ENCODE measurements around the gene IFRD2.

IFRD2 gene

DNA sequence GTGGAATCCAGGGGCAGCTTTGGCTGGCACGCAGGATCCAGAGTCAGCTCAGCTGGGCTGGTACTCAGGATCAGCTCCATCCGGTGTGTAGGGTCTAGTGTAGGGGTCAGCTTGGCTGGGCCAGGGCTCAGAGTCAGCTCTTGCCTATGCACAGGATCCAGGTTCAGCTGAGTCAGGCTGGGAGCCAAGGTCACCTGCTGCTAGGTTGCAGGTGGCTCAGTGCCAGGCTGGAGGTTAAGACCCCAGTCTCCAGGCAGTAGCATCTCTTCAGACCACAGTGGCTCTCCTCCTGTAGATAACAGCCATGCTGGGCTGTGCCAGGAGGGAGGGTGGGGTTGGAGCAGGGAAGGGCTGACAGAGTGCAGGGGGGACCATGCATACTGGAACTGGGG, 5.2 kb upstream of the IFRD2 start:
- peaks cover 2% of the 10 kb centered on the region for H3K36me3 ChIP-seq (ENCODE audit: control insufficient read depth, insufficient read depth, low read length)
- no peaks in the 10 kb centered on the region for H3K27me3 ChIP-seq (ENCODE audit: control insufficient read depth, insufficient read depth, low read length)
- no peaks in the 10 kb centered on the region for H3K9me3 ChIP-seq (ENCODE audit: control insufficient read depth, insufficient read depth, low read length)
- no peak overlapping the region for H3K4me3 ChIP-seq (ENCODE audit: low read depth, low read length)
- no peaks in the 10 kb centered on the region for H3K4me1 ChIP-seq (ENCODE audit: control insufficient read depth, insufficient read depth, low read length)
- no peak overlapping the region for H3K9ac ChIP-seq (ENCODE audit: low read depth, low read length)

DNA sequence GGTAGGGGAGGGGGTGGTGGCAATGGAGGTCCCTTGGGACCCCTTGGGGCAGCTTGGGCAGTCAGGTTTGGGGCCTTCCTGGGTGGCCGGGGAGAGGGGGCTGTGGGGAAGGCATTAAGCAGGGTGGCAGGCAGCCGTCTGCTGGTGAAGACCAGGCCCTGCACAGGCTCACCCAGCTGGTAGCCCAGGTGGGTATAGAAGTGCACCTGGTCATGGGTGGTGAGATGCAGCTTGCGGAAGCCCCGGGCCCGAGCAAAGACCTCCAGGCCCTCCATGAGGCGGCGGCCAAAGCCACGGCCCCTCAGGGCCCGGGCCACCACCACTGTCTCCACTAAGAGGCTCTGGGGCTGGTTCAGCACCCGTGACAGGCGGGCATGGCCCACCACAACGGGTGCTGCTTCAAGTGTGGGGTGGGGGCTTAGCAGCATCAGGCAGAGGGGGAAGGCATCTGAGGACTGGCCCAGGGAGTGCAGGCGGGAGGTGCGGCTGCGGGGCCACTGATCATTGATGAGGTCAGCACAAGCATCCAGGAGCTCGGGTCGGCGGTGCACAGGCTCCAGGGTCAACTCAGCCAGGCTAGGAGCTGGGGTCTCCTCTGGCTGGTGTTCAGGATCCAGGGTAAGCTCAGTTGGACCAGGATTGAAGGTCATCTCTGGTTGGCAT, 4.6 kb upstream of the IFRD2 start:
- Histone ChIP-seq H3K9me3 (ENCODE audit: control insufficient read depth, insufficient read depth, low read length) (no peaks in the 10 kb centered on the region), H3K9ac (ENCODE audit: low read depth, low read length) (no peak overlapping the region), H3K27me3 (ENCODE audit: control insufficient read depth, insufficient read depth, low read length) (no peaks in the 10 kb centered on the region), H3K4me1 (ENCODE audit: control insufficient read depth, insufficient read depth, low read length) (no peaks in the 10 kb centered on the region), H3K36me3 (ENCODE audit: control insufficient read depth, insufficient read depth, low read length) (peaks cover 2% of the 10 kb centered on the region), H3K4me3 (ENCODE audit: low read depth, low read length) (no peak overlapping the region)

DNA sequence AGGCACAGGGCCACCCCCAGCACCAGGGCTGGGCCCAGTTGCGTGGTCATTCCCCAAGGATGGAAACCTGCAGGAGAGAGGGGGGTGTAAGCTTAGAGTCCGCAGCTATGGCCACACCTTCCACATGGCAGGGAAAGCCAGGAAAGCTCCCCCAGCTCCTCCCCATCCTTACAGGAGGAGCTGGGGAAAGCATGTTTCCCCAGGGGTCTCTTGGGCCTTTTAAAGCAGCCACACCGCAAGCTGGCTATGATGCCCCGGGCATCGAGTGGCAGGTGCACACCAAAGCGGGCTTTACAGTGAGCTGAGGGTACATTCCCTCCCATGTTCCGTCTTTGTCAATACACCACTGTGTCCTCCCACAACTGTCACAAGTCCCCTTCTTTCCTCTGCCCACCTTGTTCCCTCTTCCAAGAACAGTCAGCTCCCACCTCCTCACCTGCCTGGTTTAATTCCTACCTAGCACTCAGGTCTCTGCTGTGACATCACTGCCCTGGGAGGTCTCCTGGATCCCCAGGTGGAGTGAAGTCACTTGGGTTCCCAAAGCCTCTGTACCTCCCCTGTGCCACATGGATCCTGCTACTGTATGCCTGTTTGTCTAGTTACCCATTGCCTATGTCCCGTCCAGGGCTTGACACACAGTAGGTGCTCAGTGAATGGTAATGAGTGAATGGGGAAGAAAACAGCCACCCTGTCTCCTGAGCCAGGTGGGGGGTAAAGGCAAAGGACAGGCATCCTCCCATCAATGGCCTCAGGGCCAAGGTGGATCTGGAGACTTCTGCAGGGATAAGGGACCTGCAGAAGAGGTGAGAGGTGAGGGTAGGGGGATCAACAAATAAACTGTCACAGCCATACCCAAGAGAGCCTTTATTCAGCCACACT, 3.6 kb upstream of the IFRD2 start:
- H3K4me3 ChIP-seq (ENCODE audit: low read depth, low read length) = no peak overlapping the region
- no peaks in the 10 kb centered on the region for H3K27me3 ChIP-seq (ENCODE audit: control insufficient read depth, insufficient read depth, low read length)
- H3K4me1 ChIP-seq (ENCODE audit: control insufficient read depth, insufficient read depth, low read length) = no peaks in the 10 kb centered on the region
- H3K9me3 ChIP-seq (ENCODE audit: control insufficient read depth, insufficient read depth, low read length) = no peaks in the 10 kb centered on the region
- peaks cover 2% of the 10 kb centered on the region for H3K36me3 ChIP-seq (ENCODE audit: control insufficient read depth, insufficient read depth, low read length)
- H3K9ac ChIP-seq (ENCODE audit: low read depth, low read length) = no peak overlapping the region

DNA sequence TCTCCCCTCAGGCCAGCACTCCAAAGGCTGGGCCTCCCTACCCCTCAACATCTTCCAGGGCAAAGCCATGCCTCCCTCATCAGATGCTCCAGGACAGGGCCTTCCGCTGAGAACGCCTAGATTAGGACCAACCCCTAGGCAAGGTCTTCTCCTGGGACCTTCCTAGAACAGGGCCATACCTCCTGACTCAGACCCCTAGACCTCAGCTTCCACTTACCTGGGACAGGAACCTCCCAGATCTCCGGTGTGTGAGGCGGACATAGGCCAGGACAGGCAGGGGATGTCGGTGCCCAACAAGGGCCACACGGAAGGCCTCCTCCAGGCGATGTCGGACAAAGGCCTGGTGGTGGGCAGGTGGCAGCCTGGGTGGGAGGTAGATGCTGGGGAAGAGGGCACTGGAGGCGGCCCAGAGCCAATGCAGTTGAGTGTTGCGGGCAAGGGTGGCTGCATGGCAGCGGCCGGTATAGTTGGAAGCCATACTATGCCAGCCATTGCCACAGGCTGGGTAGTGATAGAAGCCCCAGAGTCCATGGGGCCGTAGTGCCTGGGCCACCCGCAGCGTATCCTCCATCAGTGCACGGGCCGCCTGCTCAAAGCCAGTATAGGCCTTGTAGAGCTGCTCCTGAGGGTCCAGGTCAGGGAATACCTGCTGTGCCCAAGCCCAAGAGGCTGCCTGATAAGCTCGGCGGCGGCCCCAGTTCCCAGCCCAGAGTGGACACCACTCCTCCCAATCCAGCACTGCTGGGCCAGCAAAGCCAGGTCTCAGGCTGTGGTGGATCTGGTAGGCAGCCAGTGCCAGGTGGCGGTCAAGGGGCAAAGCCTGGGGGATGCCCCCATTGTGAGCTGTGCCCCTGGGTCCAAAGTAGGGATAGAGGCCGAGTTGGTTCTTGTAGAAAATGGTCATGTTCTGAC, 2.5 kb upstream of the IFRD2 start:
- H3K27me3 ChIP-seq (ENCODE audit: control insufficient read depth, insufficient read depth, low read length) = no peaks in the 10 kb centered on the region
- H3K36me3 ChIP-seq (ENCODE audit: control insufficient read depth, insufficient read depth, low read length) = peaks cover 12% of the 10 kb centered on the region
- no peaks in the 10 kb centered on the region for H3K4me1 ChIP-seq (ENCODE audit: control insufficient read depth, insufficient read depth, low read length)
- no peaks in the 10 kb centered on the region for H3K9me3 ChIP-seq (ENCODE audit: control insufficient read depth, insufficient read depth, low read length)
- no peak overlapping the region for H3K9ac ChIP-seq (ENCODE audit: low read depth, low read length)
- H3K4me3 ChIP-seq (ENCODE audit: low read depth, low read length) = no peak overlapping the region

DNA sequence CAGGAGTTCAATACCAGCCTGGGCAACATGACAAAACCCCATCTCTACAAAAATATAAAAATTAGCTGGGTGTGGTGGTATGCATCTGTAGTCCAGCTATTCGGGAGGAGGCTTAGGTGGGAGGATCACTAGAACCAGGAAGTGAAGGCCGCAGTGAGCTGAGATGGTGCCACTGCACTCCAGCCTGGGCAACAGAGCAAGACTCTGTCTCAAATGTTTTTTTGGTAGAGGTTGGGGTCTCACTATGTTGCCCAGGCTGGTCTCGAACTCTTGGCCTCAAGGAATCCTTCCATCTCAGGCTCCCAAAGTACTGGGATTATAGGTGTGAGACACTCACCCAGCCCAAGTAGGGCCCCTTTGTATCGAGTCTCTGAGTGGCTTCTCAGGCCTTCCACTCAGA, 1.9 kb upstream of the IFRD2 start:
- no peak overlapping the region for H3K9ac ChIP-seq (ENCODE audit: low read depth, low read length)
- peaks cover 18% of the 10 kb centered on the region for H3K36me3 ChIP-seq (ENCODE audit: control insufficient read depth, insufficient read depth, low read length)
- no peaks in the 10 kb centered on the region for H3K9me3 ChIP-seq (ENCODE audit: control insufficient read depth, insufficient read depth, low read length)
- H3K4me1 ChIP-seq (ENCODE audit: control insufficient read depth, insufficient read depth, low read length) = no peaks in the 10 kb centered on the region
- H3K4me3 ChIP-seq (ENCODE audit: low read depth, low read length) = no peak overlapping the region
- H3K27me3 ChIP-seq (ENCODE audit: control insufficient read depth, insufficient read depth, low read length) = no peaks in the 10 kb centered on the region

DNA sequence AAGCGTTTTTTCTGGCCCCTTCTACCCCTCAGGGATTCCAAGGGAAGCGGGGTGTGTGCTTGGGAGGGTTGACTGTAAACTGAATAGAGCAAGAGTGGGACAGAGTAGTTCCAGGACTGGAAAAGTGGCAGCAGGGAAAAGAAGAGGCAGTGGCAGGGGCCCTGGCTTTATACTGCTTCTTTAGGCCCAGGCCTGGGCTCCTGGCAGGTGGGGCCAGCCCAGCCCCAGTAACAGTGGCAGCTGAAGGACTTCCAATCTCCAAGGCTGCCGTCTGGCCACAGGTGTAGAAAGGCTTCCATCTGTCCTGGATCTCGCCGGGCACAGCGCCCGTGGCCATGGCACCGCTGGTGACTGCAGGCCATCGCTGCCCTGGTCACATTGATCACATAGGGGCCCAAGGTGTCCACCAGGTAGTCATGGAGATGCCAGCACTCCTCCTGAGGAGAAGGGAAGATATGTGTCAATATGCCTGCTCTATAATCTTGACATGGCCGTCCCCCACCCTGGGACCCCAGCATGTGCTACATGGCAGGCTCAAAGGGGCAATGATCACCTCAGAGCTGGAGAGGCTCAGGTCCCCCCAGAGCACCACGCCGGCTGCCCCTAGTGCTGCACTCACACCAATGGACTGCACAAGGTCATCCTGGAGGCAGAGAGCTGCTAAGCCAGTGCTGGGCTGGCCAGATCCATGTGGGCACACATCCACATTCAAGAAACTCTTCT, 1.0 kb upstream of the IFRD2 start:
- H3K4me3 ChIP-seq (ENCODE audit: low read depth, low read length) = no peak overlapping the region
- H3K9ac ChIP-seq (ENCODE audit: low read depth, low read length) = peak overlapping the region; percentile 71
- no peaks in the 10 kb centered on the region for H3K27me3 ChIP-seq (ENCODE audit: control insufficient read depth, insufficient read depth, low read length)
- peaks cover 27% of the 10 kb centered on the region for H3K36me3 ChIP-seq (ENCODE audit: control insufficient read depth, insufficient read depth, low read length)
- no peaks in the 10 kb centered on the region for H3K9me3 ChIP-seq (ENCODE audit: control insufficient read depth, insufficient read depth, low read length)
- no peaks in the 10 kb centered on the region for H3K4me1 ChIP-seq (ENCODE audit: control insufficient read depth, insufficient read depth, low read length)

DNA sequence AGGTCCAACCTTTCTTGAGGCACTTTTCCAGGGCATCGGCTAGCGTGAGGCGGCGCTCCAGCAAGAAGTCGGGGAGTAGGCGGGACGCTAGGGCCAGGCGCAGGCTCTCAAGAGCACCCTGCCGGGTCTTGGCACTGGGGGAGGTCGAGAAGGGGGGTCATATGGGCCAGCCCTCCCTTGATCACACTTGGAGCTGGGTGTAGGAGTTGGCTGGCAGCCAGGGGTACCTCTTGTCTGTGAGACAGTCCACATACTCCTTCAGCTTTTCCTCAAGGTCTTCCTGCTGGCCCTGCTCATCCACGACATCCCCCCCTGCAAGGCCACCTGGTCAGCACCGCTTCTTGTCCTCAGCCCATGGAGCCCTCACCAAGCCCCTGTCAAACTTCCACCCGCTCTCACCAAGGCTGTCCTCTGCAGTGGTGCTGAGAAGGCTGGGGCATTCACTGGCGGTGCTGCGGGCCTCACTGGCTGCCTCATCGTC, 2.0 kb downstream of the IFRD2 start:
- Histone ChIP-seq H3K36me3 (ENCODE audit: control insufficient read depth, insufficient read depth, low read length) (peaks cover 37% of the 10 kb centered on the region), H3K27me3 (ENCODE audit: control insufficient read depth, insufficient read depth, low read length) (no peaks in the 10 kb centered on the region), H3K4me3 (ENCODE audit: low read depth, low read length) (no peak overlapping the region), H3K4me1 (ENCODE audit: control insufficient read depth, insufficient read depth, low read length) (no peaks in the 10 kb centered on the region), H3K9me3 (ENCODE audit: control insufficient read depth, insufficient read depth, low read length) (no peaks in the 10 kb centered on the region), H3K9ac (ENCODE audit: low read depth, low read length) (no peak overlapping the region)

DNA sequence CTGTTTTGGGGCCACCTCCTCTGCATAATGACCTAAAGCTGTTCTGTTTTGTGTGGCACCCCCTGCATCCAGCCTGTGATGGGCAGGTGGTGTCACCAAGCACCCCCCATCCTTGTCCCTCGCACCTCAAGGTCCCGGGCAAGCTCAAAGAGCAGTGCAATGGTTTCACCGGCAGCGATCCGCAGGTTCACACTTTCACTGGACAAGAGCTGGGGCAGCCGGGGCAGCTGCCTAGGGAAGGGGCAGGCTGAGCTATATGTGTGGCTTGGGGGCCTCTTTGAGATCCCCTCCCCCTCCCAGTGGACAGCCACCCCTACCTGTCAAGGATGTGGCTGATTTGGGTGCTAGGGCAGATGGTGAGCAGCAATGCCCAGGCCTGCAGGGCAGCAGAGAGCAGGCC, 3.1 kb downstream of the IFRD2 start:
- Histone ChIP-seq H3K27me3 (ENCODE audit: control insufficient read depth, insufficient read depth, low read length) (no peaks in the 10 kb centered on the region), H3K4me3 (ENCODE audit: low read depth, low read length) (no peak overlapping the region), H3K4me1 (ENCODE audit: control insufficient read depth, insufficient read depth, low read length) (no peaks in the 10 kb centered on the region), H3K9me3 (ENCODE audit: control insufficient read depth, insufficient read depth, low read length) (no peaks in the 10 kb centered on the region), H3K36me3 (ENCODE audit: control insufficient read depth, insufficient read depth, low read length) (peaks cover 37% of the 10 kb centered on the region), H3K9ac (ENCODE audit: low read depth, low read length) (no peak overlapping the region)

DNA sequence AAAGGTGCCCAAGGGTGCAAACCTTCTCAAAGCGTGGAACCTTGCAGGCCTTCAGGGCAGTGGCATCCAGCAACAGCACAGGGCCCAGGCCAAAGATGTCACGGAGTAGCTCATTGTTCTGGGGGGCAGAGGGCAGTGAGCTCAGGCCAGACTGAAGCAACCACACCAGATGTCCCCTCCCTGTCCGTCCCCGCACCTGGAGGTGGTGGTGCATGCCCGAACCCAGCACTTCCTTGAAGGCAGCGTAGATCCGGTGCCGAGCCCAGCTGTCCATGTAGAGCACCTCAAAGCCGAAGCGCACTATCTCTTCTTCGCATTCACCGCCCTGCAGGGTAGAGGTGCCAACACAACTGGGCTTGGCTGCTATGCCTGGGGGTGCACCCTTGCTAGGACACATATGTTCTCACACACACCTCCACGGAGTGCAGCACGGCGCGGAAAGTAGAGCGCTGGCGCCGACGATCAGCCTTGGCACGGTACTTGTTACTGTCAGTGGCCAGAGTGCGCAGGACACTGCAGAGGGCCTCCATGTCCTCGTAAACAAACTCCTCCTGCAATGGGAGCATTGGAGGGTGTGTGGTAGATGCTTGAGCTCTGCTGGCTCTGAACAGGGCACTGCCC, 3.7 kb downstream of the IFRD2 start:
- no peak overlapping the region for H3K9ac ChIP-seq (ENCODE audit: low read depth, low read length)
- no peaks in the 10 kb centered on the region for H3K4me1 ChIP-seq (ENCODE audit: control insufficient read depth, insufficient read depth, low read length)
- H3K27me3 ChIP-seq (ENCODE audit: control insufficient read depth, insufficient read depth, low read length) = no peaks in the 10 kb centered on the region
- no peaks in the 10 kb centered on the region for H3K9me3 ChIP-seq (ENCODE audit: control insufficient read depth, insufficient read depth, low read length)
- no peak overlapping the region for H3K4me3 ChIP-seq (ENCODE audit: low read depth, low read length)
- peaks cover 37% of the 10 kb centered on the region for H3K36me3 ChIP-seq (ENCODE audit: control insufficient read depth, insufficient read depth, low read length)

DNA sequence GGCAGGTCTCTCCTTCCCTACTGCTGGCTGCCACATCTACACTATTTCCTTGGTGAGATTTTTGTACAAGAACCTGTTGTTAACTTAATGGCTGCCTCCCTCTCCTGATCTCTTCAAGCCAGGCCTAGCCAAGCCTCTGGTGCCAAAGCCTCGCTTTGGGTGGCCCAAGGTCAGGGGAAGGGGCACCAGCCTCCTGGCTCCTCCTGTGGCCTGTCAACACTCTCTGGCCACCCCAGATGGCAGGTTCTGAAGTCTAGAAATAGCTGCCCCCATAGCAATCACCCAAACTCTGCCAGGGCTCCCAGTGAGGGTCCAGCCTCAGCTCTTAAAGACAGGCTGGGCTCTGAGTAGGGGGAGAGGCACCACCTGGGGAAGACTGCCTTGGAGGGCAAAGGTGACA, 5.0 kb downstream of the IFRD2 start:
- Histone ChIP-seq H3K27me3 (ENCODE audit: control insufficient read depth, insufficient read depth, low read length) (no peaks in the 10 kb centered on the region), H3K4me1 (ENCODE audit: control insufficient read depth, insufficient read depth, low read length) (no peaks in the 10 kb centered on the region), H3K9me3 (ENCODE audit: control insufficient read depth, insufficient read depth, low read length) (no peaks in the 10 kb centered on the region), H3K4me3 (ENCODE audit: low read depth, low read length) (no peak overlapping the region), H3K36me3 (ENCODE audit: control insufficient read depth, insufficient read depth, low read length) (peaks cover 37% of the 10 kb centered on the region), H3K9ac (ENCODE audit: low read depth, low read length) (no peak overlapping the region)

Measured in iPS-15b (cell line).